SIG-M5 treated with dmso at 0.1 percent for 504 hours (cell line): ENCODE measurements around the gene LGR6.
"Not testable (repeated sequence)": the region's sequence is repeated elsewhere in the genome, so short reads cannot be mapped to it uniquely, and the experiment has no call there.

Experiments used
- DNase-seq: peaks from one replicate; lab custom pipeline; 2025; ENCODE audit not compliant: unreplicated experiment; lab: John Stamatoyannopoulos, UW

The LGR6 gene

GRCh38 chr1:202237052-202237451, 43.5 kb downstream of the LGR6 start:
- DNase-seq, result peak; percentile 64

GRCh38 chr1:202238914-202239313, 45.3 kb downstream of the LGR6 start:
- no peak for DNase-seq

GRCh38 chr1:202240226-202240625, 46.6 kb downstream of the LGR6 start:
- not testable (repeated sequence) for DNase-seq

GRCh38 chr1:202240956-202241355, 47.4 kb downstream of the LGR6 start:
- DNase-seq, result no peak

- no peak for DNase-seq
Measured at GRCh38 chr1:202241376-202242079, 47.9 kb downstream of the LGR6 start.

GRCh38 chr1:202242080-202242419, 48.5 kb downstream of the LGR6 start:
- DNase-seq, result no peak

GRCh38 chr1:202243006-202243405, 49.4 kb downstream of the LGR6 start:
- DNase-seq, result no peak

- no peak for DNase-seq
Measured at GRCh38 chr1:202244841-202245261, 51.3 kb downstream of the LGR6 start.

GRCh38 chr1:202245391-202245790, 51.8 kb downstream of the LGR6 start:
- DNase-seq, result no peak

- no peak for DNase-seq
Measured at GRCh38 chr1:202247104-202247503, 53.5 kb downstream of the LGR6 start.

GRCh38 chr1:202247837-202248795, 54.5 kb downstream of the LGR6 start:
- DNase-seq, result no peak

- DNase-seq, result no peak
Measured at GRCh38 chr1:202248861-202249260, 55.3 kb downstream of the LGR6 start.

GRCh38 chr1:202249436-202249835, 55.8 kb downstream of the LGR6 start:
- no peak for DNase-seq

GRCh38 chr1:202249846-202250245, 56.2 kb downstream of the LGR6 start:
- DNase-seq, result no peak

GRCh38 chr1:202250982-202251381, 57.4 kb downstream of the LGR6 start:
- no peak for DNase-seq

GRCh38 chr1:202251424-202252256, 58.0 kb downstream of the LGR6 start:
- DNase-seq, result no peak

GRCh38 chr1:202252271-202252670, 58.7 kb downstream of the LGR6 start:
- DNase-seq, result no peak

GRCh38 chr1:202254454-202255252, 61.1 kb downstream of the LGR6 start:
- DNase-seq, result no peak

GRCh38 chr1:202255343-202255742, 61.7 kb downstream of the LGR6 start:
- DNase-seq, result no peak

GRCh38 chr1:202259705-202260104, 66.1 kb downstream of the LGR6 start:
- DNase-seq, result no peak
